DND-41 (cell line): Measurements from ENCODE around the gene PYGO2.

Source experiments
- ATAC-seq: fragments of 200-7000 bp; cut with Tn5 transposase; 3 replicates; pipeline ENCODE4 v1.9.1; 2021; ENCODE audit warnings: low read depth; ENCODE audit not compliant: insufficient read depth
- DNase-seq: peaks from one replicate; pipeline ENCODE4 v3.0.0-alpha.2; 2020
- H2AFZ ChIP-seq: 2 replicates; pipeline ENCODE4 v1.6.0; 2012; ENCODE audit warnings: low read depth, low read length
- H3K27ac ChIP-seq: 2 replicates; pipeline ENCODE4 v1.5.1; 2012; ENCODE audit warnings: low read length, inconsistent platforms
- H3K27me3 ChIP-seq: fragments of 200-600 bp; sonication (generic); 2 replicates; pipeline ENCODE4 v1.6.0; 2012; ENCODE audit warnings: low read length, mild to moderate bottlenecking, inconsistent platforms; ENCODE audit not compliant: insufficient read depth, poor library complexity
- H3K36me3 ChIP-seq: 2 replicates; pipeline ENCODE4 v1.5.1; 2012; ENCODE audit warnings: low read length, inconsistent platforms; ENCODE audit not compliant: insufficient read depth
- H3K4me1 ChIP-seq: 2 replicates; pipeline ENCODE4 v1.5.1; 2012; ENCODE audit warnings: mild to moderate bottlenecking, low read length; ENCODE audit not compliant: insufficient read depth
- H3K4me2 ChIP-seq: 2 replicates; pipeline ENCODE4 v1.6.0; 2012; ENCODE audit warnings: mild to moderate bottlenecking, moderate library complexity, low read length, inconsistent platforms; ENCODE audit not compliant: insufficient read depth
- H3K4me3 ChIP-seq, 2 experiments: fragments of 200-600 bp in 1 of 2; shearing (Covaris generic) in 1 of 2; 2 replicates each; pipeline ENCODE4 v1.5.1; 2012 to 2016; ENCODE audit warnings: inconsistent platforms in 2 of 2, low read length in 2 of 2, mild to moderate bottlenecking in 2 of 2, low read depth in 1 of 2, moderate library complexity in 1 of 2
- H3K79me2 ChIP-seq: 2 replicates; pipeline ENCODE4 v1.6.0; 2012; ENCODE audit warnings: low read length, inconsistent platforms; ENCODE audit not compliant: insufficient read depth
- H3K9ac ChIP-seq: 2 replicates; pipeline ENCODE4 v1.6.0; 2012; ENCODE audit warnings: low read depth, mild to moderate bottlenecking, inconsistent platforms, low read length, moderate library complexity
- H3K9me3 ChIP-seq: 2 replicates; pipeline ENCODE4 v1.5.1; 2012; ENCODE audit warnings: low read length, moderate library complexity, mild to moderate bottlenecking, inconsistent platforms; ENCODE audit not compliant: insufficient read depth, severe bottlenecking
- H4K20me1 ChIP-seq: 2 replicates; pipeline ENCODE4 v1.6.0; 2012; ENCODE audit warnings: low read length; ENCODE audit not compliant: insufficient read depth
- CTCF ChIP-seq: IDR thresholded peaks from 2 replicates; pipeline ENCODE4 v1.5.1; 2012; ENCODE audit warnings: borderline replicate concordance, low read length, moderate library complexity, mild to moderate bottlenecking; ENCODE audit not compliant: poor library complexity, severe bottlenecking; ENCODE audit errors: extremely low read depth
- EZH2 ChIP-seq: IDR thresholded peaks from 3 replicates; pipeline ENCODE4 v1.6.1; 2012; ENCODE audit warnings: borderline replicate concordance, low read depth, mild to moderate bottlenecking, moderate library complexity, low read length, inconsistent platforms; ENCODE audit not compliant: severe bottlenecking

Gene PYGO2

GRCh38 chr1:154931940-154932487 is 29.6 kb downstream of the PYGO2 start:
- Histone ChIP-seq H2AFZ (no peak overlapping the region), H3K4me3 (no peak overlapping the region), H3K36me3 (peaks cover 11% of the 10 kb centered on the region), H3K4me1 (peaks cover 15% of the 10 kb centered on the region), H3K27me3 (no peaks in the 10 kb centered on the region), H3K9ac (no peak overlapping the region), H3K9me3 (no peaks in the 10 kb centered on the region), H3K79me2 (peaks cover 12% of the 10 kb centered on the region), H3K27ac (no peak overlapping the region), H3K4me2 (no peak overlapping the region), H4K20me1 (no peaks in the 10 kb centered on the region)
- no peak for TF ChIP-seq EZH2
- no peak for TF ChIP-seq CTCF
- DNase-seq = no peak
- no peak for ATAC-seq

GRCh38 chr1:154926201-154926600 is 35.4 kb downstream of the PYGO2 start:
- H3K27ac ChIP-seq = no peak overlapping the region
- no peaks in the 10 kb centered on the region for H4K20me1 ChIP-seq
- no peak overlapping the region for H2AFZ ChIP-seq
- H3K4me1 ChIP-seq = no peaks in the 10 kb centered on the region
- no peak overlapping the region for H3K4me3 ChIP-seq
- no peaks in the 10 kb centered on the region for H3K27me3 ChIP-seq
- H3K9ac ChIP-seq = no peak overlapping the region
- no peak overlapping the region for H3K4me2 ChIP-seq
- TF ChIP-seq EZH2 (no peak), CTCF (no peak)
- H3K9me3 ChIP-seq = no peaks in the 10 kb centered on the region
- DNase-seq (no peak), ATAC-seq (no peak)
- no peaks in the 10 kb centered on the region for H3K79me2 ChIP-seq
- H3K36me3 ChIP-seq = peaks cover 40% of the 10 kb centered on the region

- H2AFZ ChIP-seq = no peak overlapping the region
- no peaks in the 10 kb centered on the region for H3K9me3 ChIP-seq
- H3K36me3 ChIP-seq = peaks cover 35% of the 10 kb centered on the region
- no peak for DNase-seq
- H4K20me1 ChIP-seq = no peaks in the 10 kb centered on the region
- no peak overlapping the region for H3K9ac ChIP-seq
- H3K27ac ChIP-seq = no peak overlapping the region
- ATAC-seq = no peak
- H3K79me2 ChIP-seq = no peaks in the 10 kb centered on the region
- H3K4me1 ChIP-seq = no peaks in the 10 kb centered on the region
- no peak for TF ChIP-seq CTCF
- TF ChIP-seq EZH2 = no peak
- no peak overlapping the region for H3K4me3 ChIP-seq
- H3K4me2 ChIP-seq = no peak overlapping the region
- H3K27me3 ChIP-seq = no peaks in the 10 kb centered on the region
Observed at GRCh38 chr1:154925335-154926170, 36.0 kb downstream of the PYGO2 start.
